ENCODE measurements around the gene SPTSSB. TPM values are rescaled to one million over a fixed set of nuclear protein-coding genes. Genes with fewer than 3 reads are reported as not detected.

The SPTSSB gene
- total and polyA plus RNA-seq, 4 donors: under 0.01 to 1.0 (median 0.05) TPM

- 36% methylated on average over 1 of the region's 1 CpG for WGBS
- Histone ChIP-seq H3K36me3 (ENCODE audit: control insufficient read depth in 4 of 4, insufficient read depth in 3 of 4, low read depth in 1 of 4, low read length in 3 of 4) (no peaks in the 10 kb centered on the region), H3K4me1 (ENCODE audit: control insufficient read depth in 4 of 4, insufficient read depth in 4 of 4, low read length in 3 of 4) (peaks cover 0 to 7% (median 4%) of the 10 kb centered on the region in 4 donors), H3K27ac (ENCODE audit: low read depth in 1 of 2, low read length in 2 of 2) (no peak overlapping the region), H3K9ac (ENCODE audit: low read depth in 1 of 2, low read length in 2 of 2) (no peak overlapping the region), H3K9me3 (ENCODE audit: control insufficient read depth in 4 of 4, low read length in 3 of 4) (no peaks in the 10 kb centered on the region), H3K4me3 (ENCODE audit: low read depth in 1 of 3, low read length in 3 of 3) (no peak overlapping the region), H3K27me3 (ENCODE audit: control insufficient read depth in 4 of 4, insufficient read depth in 4 of 4, low read length in 3 of 4) (no peaks in the 10 kb centered on the region)
- no peak for DNase-seq (ENCODE audit: low spot score)
- TF ChIP-seq, protein P1, sequence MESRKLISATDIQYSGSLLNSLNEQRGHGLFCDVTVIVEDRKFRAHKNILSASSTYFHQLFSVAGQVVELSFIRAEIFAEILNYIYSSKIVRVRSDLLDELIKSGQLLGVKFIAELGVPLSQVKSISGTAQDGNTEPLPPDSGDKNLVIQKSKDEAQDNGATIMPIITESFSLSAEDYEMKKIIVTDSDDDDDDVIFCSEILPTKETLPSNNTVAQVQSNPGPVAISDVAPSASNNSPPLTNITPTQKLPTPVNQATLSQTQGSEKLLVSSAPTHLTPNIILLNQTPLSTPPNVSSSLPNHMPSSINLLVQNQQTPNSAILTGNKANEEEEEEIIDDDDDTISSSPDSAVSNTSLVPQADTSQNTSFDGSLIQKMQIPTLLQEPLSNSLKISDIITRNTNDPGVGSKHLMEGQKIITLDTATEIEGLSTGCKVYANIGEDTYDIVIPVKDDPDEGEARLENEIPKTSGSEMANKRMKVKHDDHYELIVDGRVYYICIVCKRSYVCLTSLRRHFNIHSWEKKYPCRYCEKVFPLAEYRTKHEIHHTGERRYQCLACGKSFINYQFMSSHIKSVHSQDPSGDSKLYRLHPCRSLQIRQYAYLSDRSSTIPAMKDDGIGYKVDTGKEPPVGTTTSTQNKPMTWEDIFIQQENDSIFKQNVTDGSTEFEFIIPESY (IDR thresholded peaks at IDR 0.05): no peak
- no peak for TF ChIP-seq GABPA (IDR thresholded peaks at IDR 0.05 in 1 of 2, conservative IDR thresholded peaks at IDR 0.05 in 1 of 2)
- no peak for TF ChIP-seq RXRA (IDR thresholded peaks at IDR 0.05)
- TF ChIP-seq RAD21 (IDR thresholded peaks at IDR 0.05): no peak
- TF ChIP-seq EGR1 (IDR thresholded peaks at IDR 0.05; ENCODE audit: low read depth in 2 of 2): no peak
- TF ChIP-seq ATF3 (IDR thresholded peaks at IDR 0.05): no peak
- no peak for TF ChIP-seq HNF4G (IDR thresholded peaks at IDR 0.05)
- TF ChIP-seq SP1 (IDR thresholded peaks at IDR 0.05): no peak
- no peak for TF ChIP-seq FOXA2 (IDR thresholded peaks at IDR 0.05)
- no peak for TF ChIP-seq JUND (IDR thresholded peaks at IDR 0.05)
- TF ChIP-seq, protein P2, sequence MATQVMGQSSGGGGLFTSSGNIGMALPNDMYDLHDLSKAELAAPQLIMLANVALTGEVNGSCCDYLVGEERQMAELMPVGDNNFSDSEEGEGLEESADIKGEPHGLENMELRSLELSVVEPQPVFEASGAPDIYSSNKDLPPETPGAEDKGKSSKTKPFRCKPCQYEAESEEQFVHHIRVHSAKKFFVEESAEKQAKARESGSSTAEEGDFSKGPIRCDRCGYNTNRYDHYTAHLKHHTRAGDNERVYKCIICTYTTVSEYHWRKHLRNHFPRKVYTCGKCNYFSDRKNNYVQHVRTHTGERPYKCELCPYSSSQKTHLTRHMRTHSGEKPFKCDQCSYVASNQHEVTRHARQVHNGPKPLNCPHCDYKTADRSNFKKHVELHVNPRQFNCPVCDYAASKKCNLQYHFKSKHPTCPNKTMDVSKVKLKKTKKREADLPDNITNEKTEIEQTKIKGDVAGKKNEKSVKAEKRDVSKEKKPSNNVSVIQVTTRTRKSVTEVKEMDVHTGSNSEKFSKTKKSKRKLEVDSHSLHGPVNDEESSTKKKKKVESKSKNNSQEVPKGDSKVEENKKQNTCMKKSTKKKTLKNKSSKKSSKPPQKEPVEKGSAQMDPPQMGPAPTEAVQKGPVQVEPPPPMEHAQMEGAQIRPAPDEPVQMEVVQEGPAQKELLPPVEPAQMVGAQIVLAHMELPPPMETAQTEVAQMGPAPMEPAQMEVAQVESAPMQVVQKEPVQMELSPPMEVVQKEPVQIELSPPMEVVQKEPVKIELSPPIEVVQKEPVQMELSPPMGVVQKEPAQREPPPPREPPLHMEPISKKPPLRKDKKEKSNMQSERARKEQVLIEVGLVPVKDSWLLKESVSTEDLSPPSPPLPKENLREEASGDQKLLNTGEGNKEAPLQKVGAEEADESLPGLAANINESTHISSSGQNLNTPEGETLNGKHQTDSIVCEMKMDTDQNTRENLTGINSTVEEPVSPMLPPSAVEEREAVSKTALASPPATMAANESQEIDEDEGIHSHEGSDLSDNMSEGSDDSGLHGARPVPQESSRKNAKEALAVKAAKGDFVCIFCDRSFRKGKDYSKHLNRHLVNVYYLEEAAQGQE (IDR thresholded peaks at IDR 0.05): no peak
- TF ChIP-seq YY1 (IDR thresholded peaks at IDR 0.05): no peak
- TF ChIP-seq TAF1 (conservative IDR thresholded peaks at IDR 0.05): no peak
These were observed 15.0 kb downstream of the SPTSSB start for GRCh38 chr3:161356287-161356686.

- no peak overlapping the region for H3K9ac ChIP-seq (ENCODE audit: low read depth in 1 of 2, low read length in 2 of 2)
- 96% methylated on average over 1 of the region's 1 CpG for WGBS
- DNase-seq (ENCODE audit: low spot score): no peak
- no peak for TF ChIP-seq ATF3 (IDR thresholded peaks at IDR 0.05)
- TF ChIP-seq FOXA2 (IDR thresholded peaks at IDR 0.05): no peak
- TF ChIP-seq FOXA1 (IDR thresholded peaks at IDR 0.05): no peak
- no peak for TF ChIP-seq RXRA (IDR thresholded peaks at IDR 0.05)
- TF ChIP-seq CTCF (IDR thresholded peaks at IDR 0.05; ENCODE audit: low read depth, low read length, missing input control): no peak
- no peak for TF ChIP-seq HNF4A (conservative IDR thresholded peaks at IDR 0.05)
- TF ChIP-seq JUND (IDR thresholded peaks at IDR 0.05): no peak
- TF ChIP-seq, protein P2 (IDR thresholded peaks at IDR 0.05): no peak
- TF ChIP-seq HNF4G (IDR thresholded peaks at IDR 0.05): no peak
- TF ChIP-seq, protein P1 (IDR thresholded peaks at IDR 0.05): no peak
- TF ChIP-seq MAX (IDR thresholded peaks at IDR 0.05): no peak
- TF ChIP-seq EGR1 (IDR thresholded peaks at IDR 0.05; ENCODE audit: low read depth in 2 of 2): no peak
- no peak for TF ChIP-seq SP1 (IDR thresholded peaks at IDR 0.05)
- TF ChIP-seq TAF1 (conservative IDR thresholded peaks at IDR 0.05): no peak
- TF ChIP-seq NR2F2 (IDR thresholded peaks at IDR 0.05): no peak
These were observed 15.8 kb downstream of the SPTSSB start for GRCh38 chr3:161355508-161355907.

More at GRCh38 chr3:161355508-161355907, 15.8 kb downstream of the SPTSSB start:
- Histone ChIP-seq H3K4me3 (ENCODE audit: low read depth in 1 of 3, low read length in 3 of 3) (no peak overlapping the region), H3K27ac (ENCODE audit: low read depth in 1 of 2, low read length in 2 of 2) (no peak overlapping the region), H3K27me3 (ENCODE audit: control insufficient read depth in 4 of 4, insufficient read depth in 4 of 4, low read length in 3 of 4) (no peaks in the 10 kb centered on the region), H3K9me3 (ENCODE audit: control insufficient read depth in 4 of 4, low read length in 3 of 4) (no peaks in the 10 kb centered on the region), H3K4me1 (ENCODE audit: control insufficient read depth in 4 of 4, insufficient read depth in 4 of 4, low read length in 3 of 4) (peaks cover 0 to 7% (median 4%) of the 10 kb centered on the region in 4 donors), H3K36me3 (ENCODE audit: control insufficient read depth in 4 of 4, insufficient read depth in 3 of 4, low read depth in 1 of 4, low read length in 3 of 4) (no peaks in the 10 kb centered on the region)

Measured in liver (tissue), 9 donors.